HG03159 (cell line): ENCODE measurements around the gene BCO1.
"Not testable (repeated sequence)": the region's sequence is repeated elsewhere in the genome, so short reads cannot be mapped to it uniquely, and the experiment has no call there.

Experiments used
- ATAC-seq: cut with Tn5 transposase; IDR thresholded peaks from one replicate; pipeline ENCODE4 v1.9.1; 2021; ENCODE audit warnings: mild to moderate bottlenecking, moderate library complexity; ENCODE audit not compliant: unreplicated experiment

The BCO1 gene, protein sequence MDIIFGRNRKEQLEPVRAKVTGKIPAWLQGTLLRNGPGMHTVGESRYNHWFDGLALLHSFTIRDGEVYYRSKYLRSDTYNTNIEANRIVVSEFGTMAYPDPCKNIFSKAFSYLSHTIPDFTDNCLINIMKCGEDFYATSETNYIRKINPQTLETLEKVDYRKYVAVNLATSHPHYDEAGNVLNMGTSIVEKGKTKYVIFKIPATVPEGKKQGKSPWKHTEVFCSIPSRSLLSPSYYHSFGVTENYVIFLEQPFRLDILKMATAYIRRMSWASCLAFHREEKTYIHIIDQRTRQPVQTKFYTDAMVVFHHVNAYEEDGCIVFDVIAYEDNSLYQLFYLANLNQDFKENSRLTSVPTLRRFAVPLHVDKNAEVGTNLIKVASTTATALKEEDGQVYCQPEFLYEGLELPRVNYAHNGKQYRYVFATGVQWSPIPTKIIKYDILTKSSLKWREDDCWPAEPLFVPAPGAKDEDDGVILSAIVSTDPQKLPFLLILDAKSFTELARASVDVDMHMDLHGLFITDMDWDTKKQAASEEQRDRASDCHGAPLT

DNA sequence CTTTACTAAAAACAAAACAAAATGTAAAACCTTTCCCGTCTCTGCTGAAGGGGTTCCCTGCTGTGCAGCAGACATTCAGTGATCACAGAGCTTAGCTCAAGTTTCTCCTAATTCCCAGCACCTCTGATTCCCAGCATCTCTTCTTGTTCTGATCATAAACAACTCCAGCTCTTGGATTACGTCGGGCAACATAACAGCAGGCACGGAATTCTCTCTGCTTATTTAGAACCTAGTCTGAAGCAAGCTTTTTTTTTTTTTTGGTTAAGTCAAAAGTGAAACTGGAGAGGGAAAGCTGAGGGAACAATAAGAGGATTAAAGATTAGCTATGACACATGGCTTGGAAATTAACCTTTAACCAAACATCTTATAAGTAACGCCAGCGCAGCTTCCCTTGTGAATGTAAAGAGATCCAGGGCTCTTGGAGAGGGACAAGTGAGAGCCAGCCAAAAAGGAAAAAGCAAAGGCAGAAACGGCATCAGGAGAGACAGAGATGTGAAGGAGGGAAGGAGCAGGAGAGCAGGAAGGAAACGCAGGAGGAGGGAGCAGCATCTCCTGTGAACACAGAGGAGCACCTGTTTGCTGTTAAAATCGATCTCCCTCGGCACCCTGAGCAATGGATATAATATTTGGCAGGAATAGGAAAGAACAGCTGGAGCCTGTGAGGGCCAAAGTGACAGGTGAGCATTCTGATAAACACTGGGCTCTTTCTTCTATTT lies at the start of gene BCO1:
Gene BCO1 (plus strand): TSS at position 394 of the 716 bp plus-strand sequence. CDS start 220 bp downstream, at position 614.
- no peak for ATAC-seq

DNA sequence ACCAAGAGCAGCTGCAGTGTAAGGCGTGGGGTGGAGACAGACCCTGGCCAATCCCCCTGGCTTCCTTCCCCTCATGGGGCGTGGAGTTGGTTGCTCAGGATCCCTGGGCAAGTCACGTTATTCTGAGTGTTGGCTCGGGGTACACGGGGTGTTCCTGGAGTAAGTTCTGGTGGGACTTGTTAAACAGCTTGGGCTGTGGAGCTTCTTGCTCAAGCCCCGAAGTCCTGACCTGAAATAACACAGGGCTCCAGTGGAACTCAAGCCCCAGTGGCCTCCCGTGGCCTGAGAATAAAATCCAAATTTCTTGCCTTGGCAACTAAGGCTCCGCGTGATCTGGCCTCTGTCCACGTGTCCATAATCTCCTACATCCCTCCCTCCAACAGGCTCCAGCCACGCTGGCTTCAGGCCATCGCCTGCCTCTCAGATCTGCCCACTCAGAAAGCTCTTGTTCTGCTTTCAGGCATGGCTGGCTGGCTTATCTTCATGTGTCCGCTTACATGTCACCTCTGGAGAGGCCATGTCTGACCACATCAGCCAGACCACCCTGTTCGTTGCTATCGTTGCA lies 49.3 kb upstream of the BCO1 start:
- no peak for ATAC-seq

GRCh38 chr16:81190667-81191066 lies 47.8 kb upstream of the BCO1 start:
- ATAC-seq, result no peak

GRCh38 chr16:81195885-81196534 lies 42.5 kb upstream of the BCO1 start:
- no peak for ATAC-seq

DNA sequence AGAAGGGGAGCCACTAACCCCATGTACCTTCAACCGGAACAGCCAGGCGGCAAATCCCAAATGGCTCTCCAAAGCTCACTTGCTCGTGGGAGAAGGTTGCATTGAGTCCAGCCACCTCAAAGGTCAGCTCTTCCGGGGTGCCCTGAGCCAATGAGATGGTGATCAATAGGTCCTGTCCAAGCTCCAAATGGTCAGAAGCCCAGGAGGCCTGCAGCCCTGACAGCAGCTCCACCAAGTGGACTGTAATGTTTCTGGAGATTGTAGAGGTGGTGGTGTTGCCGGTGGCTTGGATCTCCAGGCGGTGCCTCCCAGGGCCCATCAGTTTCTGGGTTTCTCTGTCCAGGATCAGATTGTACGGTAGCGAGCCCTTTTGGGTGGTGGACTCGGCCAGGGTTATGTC lies 39.9 kb upstream of the BCO1 start:
- ATAC-seq, result no peak

GRCh38 chr16:81201267-81201666 lies 37.2 kb upstream of the BCO1 start:
- ATAC-seq, result no peak

DNA sequence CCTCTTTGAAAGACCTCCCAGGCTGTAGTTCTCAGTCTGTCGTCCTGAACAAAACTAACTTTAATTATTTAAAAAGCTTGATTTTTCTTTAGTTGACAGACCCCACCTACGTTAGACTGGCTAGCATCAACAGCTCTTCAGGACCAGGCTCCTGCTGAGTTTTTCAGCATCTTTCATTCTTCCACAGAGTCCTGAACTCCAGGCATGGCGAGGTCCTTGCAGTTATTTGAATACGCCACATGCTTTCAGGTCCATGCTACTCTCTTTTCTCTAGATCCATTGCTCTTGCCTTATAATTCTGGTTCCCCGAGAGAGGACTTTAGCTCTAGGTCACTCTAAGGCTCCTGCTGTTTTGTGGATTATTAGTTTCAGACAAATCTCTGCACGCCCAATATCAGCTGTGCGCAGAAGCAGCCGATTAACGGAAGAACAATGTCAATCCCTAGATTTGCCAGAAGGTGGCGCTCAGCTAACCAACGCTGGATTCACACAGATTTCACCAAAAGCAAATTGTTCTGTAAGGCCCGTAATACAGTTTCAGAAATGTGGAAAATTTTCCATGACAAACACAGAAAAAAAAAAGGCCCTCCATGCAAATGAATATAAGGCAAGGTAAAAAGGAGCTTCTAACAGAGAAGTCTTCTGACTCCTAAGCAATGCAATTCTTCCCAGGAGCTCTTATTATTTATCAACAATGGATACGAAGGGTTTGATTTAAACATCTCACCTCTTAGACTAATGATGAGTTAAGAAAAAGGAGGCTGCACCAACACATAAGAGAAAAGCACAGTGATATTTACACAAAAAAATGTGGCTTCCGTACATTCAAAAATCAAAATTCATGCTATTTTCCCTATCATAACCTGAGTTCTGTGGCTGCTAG lies 33.5 kb upstream of the BCO1 start:
- no peak for ATAC-seq

- no peak for ATAC-seq
These were observed 31.4 kb upstream of the BCO1 start for GRCh38 chr16:81207076-81207475.

DNA sequence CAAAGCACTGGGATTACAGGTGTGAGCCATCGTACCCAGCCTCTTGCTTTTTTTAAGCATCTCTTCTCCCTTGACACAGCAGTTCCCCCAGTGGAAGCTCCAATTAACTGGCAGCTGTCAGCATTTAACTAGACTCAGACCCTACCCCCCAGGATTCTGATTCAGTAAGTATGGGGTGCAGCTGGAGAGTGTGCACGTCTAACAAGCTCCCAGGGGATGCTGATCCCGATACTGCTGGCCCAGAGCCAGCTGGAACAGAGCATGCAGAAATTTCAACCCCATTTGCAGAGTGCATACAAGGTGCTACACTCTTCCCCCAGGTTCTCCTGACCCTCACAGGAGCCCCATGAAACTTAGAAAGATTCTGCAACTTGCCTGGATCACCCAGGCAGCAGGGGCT lies 27.7 kb upstream of the BCO1 start:
- no peak for ATAC-seq

DNA sequence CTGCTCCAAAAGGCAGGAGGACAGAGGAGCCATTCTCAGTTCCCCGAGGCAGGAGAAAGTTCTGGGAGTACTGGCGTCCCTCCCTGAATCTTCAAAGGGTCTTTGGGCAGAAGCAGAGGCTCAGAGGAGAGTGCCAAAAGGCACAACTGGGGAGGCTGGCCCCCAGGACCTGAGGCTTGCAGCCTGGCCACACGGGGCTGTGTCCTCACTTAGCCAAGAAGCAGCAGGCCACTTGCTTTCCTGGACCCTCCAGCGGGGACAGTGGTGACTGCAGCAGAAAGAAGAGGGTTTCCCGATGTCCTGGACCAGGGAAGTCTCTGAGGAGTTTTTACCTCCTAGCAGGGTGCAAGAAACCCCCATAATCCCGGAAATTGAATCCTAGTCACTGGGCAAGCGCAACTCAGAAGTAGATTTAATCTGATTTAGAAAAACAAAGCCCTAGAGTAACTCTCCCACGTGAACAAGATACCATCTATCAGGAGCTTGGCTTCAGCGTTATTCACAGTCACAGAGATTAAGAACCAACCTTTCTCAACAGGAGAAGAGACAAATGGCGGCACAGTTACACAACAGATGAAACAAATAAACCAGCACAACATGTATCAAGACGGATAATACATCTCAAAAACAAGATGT lies 25.5 kb upstream of the BCO1 start:
- ATAC-seq, result no peak

DNA sequence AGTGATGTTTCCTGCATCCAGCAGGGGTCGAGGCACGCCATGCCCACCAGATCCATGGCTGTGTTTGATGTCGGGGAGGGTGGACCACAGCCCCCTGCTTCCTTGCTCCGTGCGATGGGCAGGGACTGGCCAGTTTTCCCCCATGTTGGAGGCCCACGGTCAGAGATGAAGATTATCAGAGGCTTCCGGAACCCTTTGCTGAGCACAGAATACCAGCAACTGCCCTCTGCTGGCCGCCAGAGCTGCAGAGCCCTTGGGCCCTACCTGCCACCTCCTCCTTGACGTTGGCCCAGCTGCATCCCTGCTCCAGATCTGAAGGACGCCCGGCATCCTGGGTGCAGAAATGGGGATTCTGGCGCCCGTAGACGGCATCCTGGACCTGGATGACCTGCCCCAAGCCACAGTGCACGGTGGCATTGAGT lies 23.7 kb upstream of the BCO1 start:
- no peak for ATAC-seq

GRCh38 chr16:81216114-81216513 lies 22.4 kb upstream of the BCO1 start:
- no peak for ATAC-seq

GRCh38 chr16:81216706-81217105 lies 21.8 kb upstream of the BCO1 start:
- ATAC-seq, result no peak

GRCh38 chr16:81219151-81219550 lies 19.3 kb upstream of the BCO1 start:
- ATAC-seq, result no peak

DNA sequence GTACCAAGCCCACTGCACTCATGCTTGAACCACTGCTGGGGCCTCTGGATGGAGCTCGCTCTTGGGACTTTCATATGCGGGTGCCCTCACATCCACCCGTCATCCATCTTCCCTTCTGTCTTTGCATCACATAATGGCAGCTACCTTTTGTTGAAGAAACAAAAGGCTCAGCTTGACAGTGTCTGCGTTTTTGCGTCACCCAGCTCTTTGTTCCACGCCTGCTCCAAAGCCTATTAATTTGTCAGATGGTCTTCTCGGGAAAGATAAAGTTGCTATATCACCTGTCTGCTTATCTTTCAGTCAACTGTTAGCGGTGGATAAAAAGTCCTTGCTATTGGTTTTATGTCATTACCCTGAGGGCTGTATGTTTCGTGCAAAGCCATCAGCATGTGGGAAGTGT lies 18.1 kb upstream of the BCO1 start:
- ATAC-seq, result no peak

GRCh38 chr16:81221731-81222130 lies 16.8 kb upstream of the BCO1 start:
- ATAC-seq, result no peak

DNA sequence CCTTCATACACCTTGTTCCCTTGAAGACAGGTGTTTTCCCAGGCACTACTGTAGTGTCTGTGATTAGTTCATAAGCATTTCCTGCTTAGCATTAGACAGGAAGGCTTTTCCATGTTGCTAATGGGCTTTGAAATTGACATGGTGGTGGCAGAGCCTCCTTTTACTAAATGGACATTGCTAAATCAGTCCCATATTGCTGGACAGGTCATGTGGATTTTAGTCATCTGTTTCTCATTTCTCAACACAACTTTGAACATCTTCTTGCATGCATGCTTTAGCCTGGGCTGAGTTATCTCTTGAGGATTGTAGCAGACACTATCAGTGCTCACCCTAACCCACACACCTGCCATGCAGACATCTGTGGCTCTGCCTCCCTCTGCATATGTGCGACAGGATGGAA lies 13.7 kb upstream of the BCO1 start:
- no peak for ATAC-seq

- ATAC-seq, result not testable (repeated sequence)
These were observed 12.8 kb upstream of the BCO1 start for GRCh38 chr16:81225697-81226096.

- ATAC-seq, result no peak
These were observed 10.7 kb upstream of the BCO1 start for GRCh38 chr16:81227785-81228184.

DNA sequence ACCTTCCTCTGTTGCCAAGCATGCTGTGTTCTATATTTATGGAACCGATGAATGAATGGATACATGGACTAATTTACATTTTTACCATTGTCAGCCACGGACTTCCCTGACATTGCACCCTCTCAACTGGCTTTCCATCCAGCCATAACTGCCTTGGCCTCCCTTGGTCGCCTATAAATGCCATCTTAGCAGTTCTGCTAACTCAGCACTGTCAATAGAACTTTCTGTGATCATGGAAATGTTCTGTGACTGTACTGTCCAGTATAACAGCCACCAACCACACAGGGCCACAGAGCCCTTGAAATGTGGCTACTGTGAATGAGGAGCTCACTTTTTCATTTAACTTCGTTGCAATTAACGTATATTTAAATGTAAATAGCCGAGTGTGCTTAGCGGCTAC lies 8.7 kb upstream of the BCO1 start:
- ATAC-seq, result no peak
